Measurements from ENCODE around the gene SLC6A9.

Gene SLC6A9

GRCh38 chr1:44016890-44017400 lies 14.3 kb downstream of the SLC6A9 start:
- no peak overlapping the region for H3K4me3 ChIP-seq (replicated peaks; ENCODE audit: low read depth, low read length)
- no peak for DNase-seq (ENCODE audit: extremely low read depth, low read depth)
- TF ChIP-seq, protein P1, sequence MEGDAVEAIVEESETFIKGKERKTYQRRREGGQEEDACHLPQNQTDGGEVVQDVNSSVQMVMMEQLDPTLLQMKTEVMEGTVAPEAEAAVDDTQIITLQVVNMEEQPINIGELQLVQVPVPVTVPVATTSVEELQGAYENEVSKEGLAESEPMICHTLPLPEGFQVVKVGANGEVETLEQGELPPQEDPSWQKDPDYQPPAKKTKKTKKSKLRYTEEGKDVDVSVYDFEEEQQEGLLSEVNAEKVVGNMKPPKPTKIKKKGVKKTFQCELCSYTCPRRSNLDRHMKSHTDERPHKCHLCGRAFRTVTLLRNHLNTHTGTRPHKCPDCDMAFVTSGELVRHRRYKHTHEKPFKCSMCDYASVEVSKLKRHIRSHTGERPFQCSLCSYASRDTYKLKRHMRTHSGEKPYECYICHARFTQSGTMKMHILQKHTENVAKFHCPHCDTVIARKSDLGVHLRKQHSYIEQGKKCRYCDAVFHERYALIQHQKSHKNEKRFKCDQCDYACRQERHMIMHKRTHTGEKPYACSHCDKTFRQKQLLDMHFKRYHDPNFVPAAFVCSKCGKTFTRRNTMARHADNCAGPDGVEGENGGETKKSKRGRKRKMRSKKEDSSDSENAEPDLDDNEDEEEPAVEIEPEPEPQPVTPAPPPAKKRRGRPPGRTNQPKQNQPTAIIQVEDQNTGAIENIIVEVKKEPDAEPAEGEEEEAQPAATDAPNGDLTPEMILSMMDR (IDR thresholded peaks at IDR 0.05; ENCODE audit: low read depth, low read length, missing control alignments), result no peak

GRCh38 chr1:44016041-44016889 lies 15.0 kb downstream of the SLC6A9 start:
- H3K4me3 ChIP-seq (replicated peaks; ENCODE audit: low read depth, low read length), result no peak overlapping the region
- TF ChIP-seq, protein P1 (IDR thresholded peaks at IDR 0.05; ENCODE audit: low read depth, low read length, missing control alignments), result no peak
- DNase-seq (ENCODE audit: extremely low read depth, low read depth), result no peak

DNA sequence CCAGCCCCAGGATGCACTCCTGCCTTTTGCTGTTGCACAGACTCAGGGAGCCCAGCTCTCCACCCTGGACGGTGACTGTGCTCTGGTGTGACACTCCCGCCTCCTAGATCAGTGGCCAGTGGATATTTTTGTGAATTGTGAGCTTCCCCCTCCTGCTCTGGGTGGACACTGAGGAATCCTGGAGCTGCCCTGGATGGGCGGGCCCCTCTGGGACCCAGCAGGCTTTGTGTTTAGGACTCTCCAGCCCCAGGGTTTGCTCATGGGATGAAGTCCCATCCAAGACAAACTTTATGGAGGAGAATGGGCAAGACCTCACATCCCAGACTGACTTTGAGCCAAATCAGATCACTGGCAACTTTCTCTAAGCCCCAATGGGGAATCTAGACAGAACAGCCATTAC lies 16.1 kb downstream of the SLC6A9 start:
- TF ChIP-seq, protein P1 (IDR thresholded peaks at IDR 0.05; ENCODE audit: low read depth, low read length, missing control alignments), result no peak
- no peak for DNase-seq (ENCODE audit: extremely low read depth, low read depth)
- H3K4me3 ChIP-seq (replicated peaks; ENCODE audit: low read depth, low read length), result no peak overlapping the region

DNA sequence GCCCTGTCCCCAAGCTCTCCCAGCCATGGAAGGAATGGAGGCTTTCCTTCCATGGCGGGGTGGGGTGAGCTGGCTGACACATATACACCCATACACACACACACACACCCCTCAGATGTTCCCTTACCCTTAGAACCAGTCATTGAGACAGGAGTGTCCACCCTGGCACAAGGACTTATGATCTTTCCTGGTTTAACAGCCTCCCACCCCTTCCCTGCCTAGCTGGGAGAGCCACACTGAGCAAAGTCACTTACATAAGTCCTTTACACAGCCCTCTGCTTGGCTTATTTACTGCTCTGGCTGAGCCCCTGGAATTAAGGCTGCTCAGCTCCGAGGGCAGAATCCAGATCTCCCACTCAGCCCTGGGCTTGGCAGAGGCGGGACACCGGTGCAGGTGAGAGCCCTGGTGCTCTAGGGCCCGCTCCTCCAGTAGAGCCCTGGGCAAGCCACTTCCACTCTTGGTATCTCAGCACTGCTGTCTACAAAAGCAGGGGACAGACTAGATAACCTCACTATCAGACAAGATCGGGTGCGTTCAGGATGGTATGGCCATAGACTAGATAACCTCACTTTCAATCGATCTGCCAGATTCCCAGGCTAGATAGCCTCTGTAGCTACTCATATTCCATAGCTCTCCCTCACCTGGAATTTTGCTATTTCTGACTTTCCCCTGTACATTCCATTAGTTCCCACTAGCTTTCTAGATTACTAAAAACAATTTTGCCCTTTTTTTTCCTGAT lies 16.7 kb downstream of the SLC6A9 start:
- TF ChIP-seq, protein P1 (IDR thresholded peaks at IDR 0.05; ENCODE audit: low read depth, low read length, missing control alignments), result no peak
- no peak for DNase-seq (ENCODE audit: extremely low read depth, low read depth)
- no peak overlapping the region for H3K4me3 ChIP-seq (replicated peaks; ENCODE audit: low read depth, low read length)

DNA sequence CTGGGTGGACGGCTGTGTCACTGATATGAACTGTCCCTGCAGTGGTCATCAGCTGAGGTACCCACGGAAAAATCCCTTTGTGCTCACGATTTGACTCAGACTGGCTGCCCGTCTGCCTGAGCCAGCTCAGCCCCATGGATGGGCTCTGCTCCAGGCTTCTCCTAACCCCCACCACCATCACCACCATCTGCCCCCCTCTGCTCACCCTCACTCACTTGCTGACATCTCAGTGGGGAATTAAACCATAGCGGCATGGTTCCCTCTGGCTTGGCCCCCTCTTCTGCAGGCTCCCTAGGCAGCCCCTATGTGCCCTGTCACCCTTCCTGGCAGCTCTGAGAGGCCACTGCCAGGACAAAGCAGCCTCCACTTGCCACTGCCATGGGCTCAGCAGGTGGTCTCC lies 17.3 kb downstream of the SLC6A9 start:
- DNase-seq (ENCODE audit: extremely low read depth, low read depth), result no peak
- no peak overlapping the region for H3K4me3 ChIP-seq (replicated peaks; ENCODE audit: low read depth, low read length)
- TF ChIP-seq, protein P1 (IDR thresholded peaks at IDR 0.05; ENCODE audit: low read depth, low read length, missing control alignments), result no peak

GRCh38 chr1:44012941-44013609 lies 18.2 kb downstream of the SLC6A9 start:
- no peak for DNase-seq (ENCODE audit: extremely low read depth, low read depth)
- H3K4me3 ChIP-seq (replicated peaks; ENCODE audit: low read depth, low read length), result no peak overlapping the region
- TF ChIP-seq, protein P1 (IDR thresholded peaks at IDR 0.05; ENCODE audit: low read depth, low read length, missing control alignments), result no peak

All from HFF-Myc (cell line).